SU-DHL-6 (cell line): ENCODE results near the gene EDAR.

Experiments
- H2AFZ ChIP-seq: fragments of 200-600 bp; sonication (generic); 2 replicates; pipeline ENCODE4 v1.6.1; 2014; ENCODE audit warnings: low read depth, mild to moderate bottlenecking, moderate library complexity, mixed read lengths, antibody characterized with exemption, low read length; ENCODE audit not compliant: severe bottlenecking
- H3F3A ChIP-seq: fragments of 200-600 bp; shearing (Covaris generic); 2 replicates; pipeline ENCODE4 v1.6.0; 2016; ENCODE audit warnings: antibody characterized with exemption, mild to moderate bottlenecking; ENCODE audit not compliant: insufficient read depth
- H3K27ac ChIP-seq: fragments of 200-600 bp; sonication (generic); 2 replicates; pipeline ENCODE4 v1.5.1; 2016; ENCODE audit warnings: low read depth, mild to moderate bottlenecking, low read length, moderate library complexity, mixed read lengths
- H3K27me3 ChIP-seq: fragments of 200-600 bp; sonication (generic), shearing (Covaris generic); 2 replicates; pipeline ENCODE4 v1.6.0; 2014; ENCODE audit warnings: mild to moderate bottlenecking, low read length
- H3K36me3 ChIP-seq: fragments of 200-600 bp; sonication (generic); 2 replicates; pipeline ENCODE4 v1.6.1; 2014; ENCODE audit warnings: mild to moderate bottlenecking, low read length, mixed read lengths
- H3K4me2 ChIP-seq: fragments of 300-600, 200-600 bp; shearing (Covaris generic), sonication (generic); 2 replicates; pipeline ENCODE4 v1.6.0; 2014; ENCODE audit warnings: low read length, low read depth, mild to moderate bottlenecking; ENCODE audit not compliant: poor library complexity, severe bottlenecking
- H3K4me3 ChIP-seq: fragments of 200-600 bp; sonication (generic); 2 replicates; pipeline ENCODE4 v1.5.1; 2014; ENCODE audit warnings: antibody characterized with exemption, low read length, mild to moderate bottlenecking, mixed read lengths; ENCODE audit not compliant: insufficient read depth, poor library complexity, severe bottlenecking
- H3K79me2 ChIP-seq: fragments of 200-600 bp; sonication (generic); 2 replicates; pipeline ENCODE4 v1.6.1; 2014; ENCODE audit warnings: mild to moderate bottlenecking, low read length, moderate library complexity; ENCODE audit not compliant: insufficient read depth
- H3K9ac ChIP-seq: fragments of 200-600 bp; sonication (generic); 2 replicates; pipeline ENCODE4 v1.7.0; 2014; ENCODE audit warnings: mild to moderate bottlenecking, low read length
- H3K9me2 ChIP-seq: fragments of 200-600 bp; sonication (generic); replicated peaks from 2 replicates; pipeline ENCODE4 v1.6.1; 2014; ENCODE audit warnings: low read length; ENCODE audit not compliant: insufficient read depth
- H3K9me3 ChIP-seq: fragments of 200-600 bp; sonication (generic); 2 replicates; pipeline ENCODE4 v1.6.1; 2014; ENCODE audit warnings: low read length, mixed read lengths; ENCODE audit not compliant: insufficient read depth
- H4K20me1 ChIP-seq: fragments of 200-600 bp; sonication (generic); 2 replicates; pipeline ENCODE4 v1.6.1; 2014; ENCODE audit warnings: low read depth, mild to moderate bottlenecking, antibody characterized with exemption, low read length, moderate library complexity, mixed read lengths
- EZH2phosphoT487 ChIP-seq: fragments of 200-600 bp; sonication (generic), shearing (Covaris generic); conservative IDR thresholded peaks from 2 replicates; pipeline ENCODE4 v1.6.1; 2018; ENCODE audit warnings: mild to moderate bottlenecking, antibody characterized with exemption, low read length, moderate library complexity, mixed read lengths
- TF ChIP-seq, protein P1 (sequence below): fragments of 200-600 bp; sonication (generic); IDR thresholded peaks from one replicate; pipeline ENCODE4 v1.5.1; 2017; ENCODE audit warnings: antibody characterized with exemption, mild to moderate bottlenecking, low read length, moderate library complexity; ENCODE audit not compliant: insufficient read depth, poor library complexity, severe bottlenecking

EDAR gene

GRCh38 chr2:108905906-108906305 is 83.1 kb downstream of the EDAR start:
- Histone ChIP-seq H3K27me3 (no peaks in the 10 kb centered on the region), H3K9me2 (no peaks in the 10 kb centered on the region), H3F3A (no peaks in the 10 kb centered on the region), H3K4me3 (no peak overlapping the region), H3K9me3 (no peaks in the 10 kb centered on the region), H3K36me3 (no peaks in the 10 kb centered on the region), H3K9ac (no peak overlapping the region), H3K4me2 (no peak overlapping the region), H3K27ac (no peak overlapping the region), H4K20me1 (no peaks in the 10 kb centered on the region), H3K79me2 (no peaks in the 10 kb centered on the region), H2AFZ (no peak overlapping the region)
- TF ChIP-seq EZH2phosphoT487: no peak
- TF ChIP-seq, protein P1, sequence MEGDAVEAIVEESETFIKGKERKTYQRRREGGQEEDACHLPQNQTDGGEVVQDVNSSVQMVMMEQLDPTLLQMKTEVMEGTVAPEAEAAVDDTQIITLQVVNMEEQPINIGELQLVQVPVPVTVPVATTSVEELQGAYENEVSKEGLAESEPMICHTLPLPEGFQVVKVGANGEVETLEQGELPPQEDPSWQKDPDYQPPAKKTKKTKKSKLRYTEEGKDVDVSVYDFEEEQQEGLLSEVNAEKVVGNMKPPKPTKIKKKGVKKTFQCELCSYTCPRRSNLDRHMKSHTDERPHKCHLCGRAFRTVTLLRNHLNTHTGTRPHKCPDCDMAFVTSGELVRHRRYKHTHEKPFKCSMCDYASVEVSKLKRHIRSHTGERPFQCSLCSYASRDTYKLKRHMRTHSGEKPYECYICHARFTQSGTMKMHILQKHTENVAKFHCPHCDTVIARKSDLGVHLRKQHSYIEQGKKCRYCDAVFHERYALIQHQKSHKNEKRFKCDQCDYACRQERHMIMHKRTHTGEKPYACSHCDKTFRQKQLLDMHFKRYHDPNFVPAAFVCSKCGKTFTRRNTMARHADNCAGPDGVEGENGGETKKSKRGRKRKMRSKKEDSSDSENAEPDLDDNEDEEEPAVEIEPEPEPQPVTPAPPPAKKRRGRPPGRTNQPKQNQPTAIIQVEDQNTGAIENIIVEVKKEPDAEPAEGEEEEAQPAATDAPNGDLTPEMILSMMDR: no peak

DNA sequence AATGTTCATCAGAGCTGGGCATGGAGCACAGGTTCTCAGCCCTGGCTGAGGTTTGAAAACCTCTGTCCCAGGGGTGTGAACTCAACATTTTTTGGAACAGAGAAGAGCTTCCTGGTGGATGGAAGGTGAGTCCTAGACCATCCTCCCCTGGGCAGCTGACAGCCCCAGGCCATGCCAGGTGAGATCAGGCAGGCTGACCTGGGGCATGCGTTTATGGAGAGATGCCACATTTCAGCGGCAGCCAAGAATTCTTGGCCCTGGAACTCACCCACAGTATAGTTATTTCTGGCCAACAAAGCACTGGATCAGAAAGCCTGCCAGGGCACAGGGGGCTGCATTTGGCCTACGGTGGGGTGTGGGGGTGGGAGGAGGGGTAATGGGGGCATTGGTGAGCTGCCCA is 83.8 kb downstream of the EDAR start:
- no peaks in the 10 kb centered on the region for H3K27me3 ChIP-seq
- no peak overlapping the region for H3K4me3 ChIP-seq
- no peaks in the 10 kb centered on the region for H3K36me3 ChIP-seq
- H4K20me1 ChIP-seq: no peaks in the 10 kb centered on the region
- no peaks in the 10 kb centered on the region for H3K9me3 ChIP-seq
- no peaks in the 10 kb centered on the region for H3K79me2 ChIP-seq
- no peak overlapping the region for H3K4me2 ChIP-seq
- no peak overlapping the region for H2AFZ ChIP-seq
- H3F3A ChIP-seq: no peaks in the 10 kb centered on the region
- H3K9me2 ChIP-seq: no peaks in the 10 kb centered on the region
- H3K27ac ChIP-seq: no peak overlapping the region
- TF ChIP-seq EZH2phosphoT487: no peak
- TF ChIP-seq, protein P1: no peak
- no peak overlapping the region for H3K9ac ChIP-seq

- Histone ChIP-seq H3K9me2 (no peaks in the 10 kb centered on the region), H3K27ac (no peak overlapping the region)
- no peak for TF ChIP-seq EZH2phosphoT487
- TF ChIP-seq, protein P1: no peak
Measured at GRCh38 chr2:108904680-108905079, 84.3 kb downstream of the EDAR start.

More at GRCh38 chr2:108904680-108905079, 84.3 kb downstream of the EDAR start:
- Histone ChIP-seq H3K9me3 (no peaks in the 10 kb centered on the region), H3K36me3 (no peaks in the 10 kb centered on the region), H3F3A (no peaks in the 10 kb centered on the region), H4K20me1 (no peaks in the 10 kb centered on the region), H2AFZ (no peak overlapping the region), H3K27me3 (no peaks in the 10 kb centered on the region), H3K4me3 (no peak overlapping the region), H3K4me2 (no peak overlapping the region), H3K79me2 (no peaks in the 10 kb centered on the region), H3K9ac (no peak overlapping the region)
